GM19397 (cell line): ENCODE measurements around the gene FRMPD1.

Experiments
- ATAC-seq: cut with Tn5 transposase; IDR thresholded peaks from one replicate; pipeline ENCODE4 v1.9.1; 2021; ENCODE audit warnings: mild to moderate bottlenecking, moderate library complexity; ENCODE audit not compliant: unreplicated experiment

Gene FRMPD1

DNA sequence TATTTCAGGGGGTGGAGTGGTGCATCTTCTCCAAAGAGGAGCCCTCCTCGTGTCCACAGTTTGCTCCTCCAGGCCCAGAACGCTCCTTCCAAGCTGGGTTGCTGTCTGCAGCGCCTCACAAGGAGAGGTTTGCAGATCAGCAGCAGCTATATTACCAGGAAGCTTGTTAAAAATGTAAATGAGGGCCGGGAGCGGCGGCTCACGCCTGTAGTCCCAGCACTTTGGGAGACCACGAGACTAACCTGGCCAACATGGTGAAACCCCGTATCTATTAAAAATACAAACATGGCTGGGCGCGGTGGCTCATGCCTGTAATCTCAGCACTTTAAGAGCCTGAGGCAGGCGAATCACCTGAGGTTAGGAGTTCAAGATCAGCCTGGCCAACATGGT is 25.0 kb upstream of the FRMPD1 start:
- ATAC-seq: no peak

DNA sequence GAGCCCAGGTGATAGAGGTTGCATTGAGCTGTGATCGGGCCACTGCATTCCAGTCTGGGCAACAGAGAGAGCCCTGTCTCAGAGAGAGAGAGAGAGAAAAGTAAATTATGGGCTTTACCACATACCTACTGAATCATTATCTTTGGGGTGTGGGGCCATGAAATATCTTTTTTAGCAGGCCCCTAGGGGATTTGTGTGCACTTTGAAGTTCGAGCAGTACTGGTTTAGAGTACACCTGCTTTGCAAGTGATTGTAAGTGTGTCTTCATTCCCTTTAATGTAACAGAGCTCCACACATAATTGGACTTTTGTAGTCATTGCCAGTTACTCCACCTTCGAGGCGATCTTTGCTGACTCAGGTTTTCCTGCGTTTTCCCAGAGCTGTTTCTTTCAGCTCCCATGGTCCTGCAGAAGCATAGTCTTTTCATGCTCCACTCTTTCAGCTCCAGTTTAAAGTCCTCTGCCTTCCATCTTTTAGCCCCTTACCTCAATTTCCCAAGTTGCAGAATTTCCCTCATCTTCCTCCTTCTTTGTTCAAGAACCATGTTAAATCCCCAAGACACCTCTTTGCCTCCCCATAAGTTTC is 24.0 kb upstream of the FRMPD1 start:
- ATAC-seq: no peak

DNA sequence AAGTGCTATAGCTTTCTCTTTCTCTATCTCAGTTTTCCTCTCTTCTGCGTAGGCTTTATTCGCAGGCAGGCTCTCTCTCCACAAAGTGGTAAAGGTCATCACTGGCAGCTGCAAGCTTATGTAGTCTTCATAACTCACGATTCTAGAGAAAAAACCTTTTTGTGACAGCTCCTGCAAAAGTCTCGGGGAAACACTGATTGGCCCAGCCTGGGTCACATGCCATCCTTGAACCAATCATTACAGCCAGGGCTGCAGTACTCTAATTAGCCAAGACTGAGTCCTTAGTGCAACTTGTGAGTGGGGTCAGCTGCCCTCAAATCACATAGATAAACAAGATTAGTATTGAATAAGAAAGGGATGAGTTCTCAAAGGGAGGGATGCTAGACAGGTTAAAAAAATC is 18.3 kb upstream of the FRMPD1 start:
- ATAC-seq: no peak

DNA sequence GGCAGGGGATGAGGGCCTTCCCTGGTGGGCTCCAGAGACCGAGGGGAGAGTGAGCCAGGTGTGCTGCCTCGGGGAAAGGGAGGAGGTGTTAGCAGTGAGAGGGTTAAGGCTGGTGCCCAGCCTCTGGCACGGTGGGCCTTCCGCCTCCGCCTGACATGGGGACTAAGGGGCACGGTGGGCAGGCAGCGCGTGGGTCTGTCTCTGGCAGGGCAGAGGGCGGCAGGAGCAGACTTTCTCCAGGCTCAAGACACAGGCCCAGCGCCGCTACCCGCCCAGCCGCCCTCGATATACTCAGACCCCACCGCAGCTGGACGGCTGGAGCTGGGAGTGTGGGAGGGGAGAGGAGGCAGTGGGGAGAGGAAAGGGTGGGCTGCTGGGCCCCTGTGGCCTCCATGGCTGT is 14.9 kb upstream of the FRMPD1 start:
- ATAC-seq: no peak

DNA sequence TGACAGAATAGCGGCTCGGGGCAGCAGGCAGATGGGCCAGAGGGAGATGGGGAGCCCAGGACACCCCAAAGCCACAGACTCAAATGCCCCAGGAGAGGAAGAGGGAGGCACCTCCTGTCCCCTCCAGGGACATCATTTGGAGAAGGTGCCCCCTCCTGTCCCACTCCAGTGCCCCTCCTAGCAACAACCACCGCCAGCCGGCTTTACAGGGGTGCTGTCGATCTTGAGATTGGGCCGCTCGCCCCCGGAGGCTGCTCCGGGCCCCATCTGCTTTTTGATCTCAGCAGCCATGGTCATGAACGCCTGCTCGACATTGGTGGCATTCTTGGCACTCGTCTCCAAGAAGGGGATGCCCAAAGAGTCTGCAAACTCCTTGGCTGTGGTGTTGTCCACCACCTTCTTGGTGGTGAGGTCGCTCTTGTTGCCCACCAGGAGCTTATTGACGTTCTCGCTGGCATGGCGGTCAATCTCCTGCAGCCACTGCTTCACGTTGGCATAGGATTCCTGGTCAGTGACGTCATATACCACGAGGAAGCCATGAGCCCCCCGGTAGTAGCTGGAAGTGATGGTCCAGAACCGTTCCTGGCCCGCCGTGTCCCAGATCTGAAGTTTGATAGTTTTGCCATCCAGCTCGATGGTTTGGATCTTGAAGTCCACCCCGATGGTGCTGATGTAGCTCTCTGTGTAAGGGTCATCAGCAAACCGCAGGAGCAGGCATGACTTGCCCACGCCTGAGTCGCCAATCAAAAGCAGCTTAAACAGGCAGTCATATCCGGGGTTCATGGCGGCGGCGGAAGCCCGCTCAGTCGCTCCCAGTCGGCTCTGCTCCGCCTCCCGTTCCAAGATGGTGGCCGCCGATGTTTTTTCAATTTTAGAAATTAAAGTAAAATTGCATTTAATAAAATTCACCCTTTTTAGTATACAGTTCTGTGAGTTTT is 14.0 kb upstream of the FRMPD1 start:
- ATAC-seq: no peak

DNA sequence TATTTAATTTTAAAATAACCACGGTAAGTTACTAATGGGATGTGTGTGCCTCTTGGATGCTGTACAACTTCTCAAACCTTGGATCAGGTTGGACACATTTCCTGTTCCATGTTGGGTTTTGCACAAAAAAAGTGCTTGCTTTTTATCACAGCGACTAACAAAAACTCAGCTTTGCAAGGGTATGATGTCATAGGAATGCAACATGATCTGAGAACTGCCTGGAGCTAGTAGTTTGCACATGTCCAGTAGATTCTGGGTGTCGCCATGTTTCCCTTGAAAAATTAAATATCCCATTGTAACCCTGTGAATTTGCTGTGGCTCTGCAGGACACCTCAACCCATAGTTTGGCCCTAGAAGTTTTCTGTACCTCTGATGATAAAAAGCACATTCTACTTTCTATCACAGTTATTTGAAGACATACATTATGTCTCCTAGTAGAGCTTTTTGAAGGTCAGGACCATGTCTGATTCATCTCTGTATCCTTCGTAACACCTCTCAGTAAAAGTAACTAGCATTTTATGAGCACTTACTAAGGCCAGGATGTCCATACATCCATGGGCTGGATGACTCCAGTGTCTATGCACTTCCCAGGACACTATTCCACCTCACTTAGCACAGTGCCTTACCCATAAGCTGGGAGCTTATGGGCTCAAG is 11.5 kb upstream of the FRMPD1 start:
- no peak for ATAC-seq

DNA sequence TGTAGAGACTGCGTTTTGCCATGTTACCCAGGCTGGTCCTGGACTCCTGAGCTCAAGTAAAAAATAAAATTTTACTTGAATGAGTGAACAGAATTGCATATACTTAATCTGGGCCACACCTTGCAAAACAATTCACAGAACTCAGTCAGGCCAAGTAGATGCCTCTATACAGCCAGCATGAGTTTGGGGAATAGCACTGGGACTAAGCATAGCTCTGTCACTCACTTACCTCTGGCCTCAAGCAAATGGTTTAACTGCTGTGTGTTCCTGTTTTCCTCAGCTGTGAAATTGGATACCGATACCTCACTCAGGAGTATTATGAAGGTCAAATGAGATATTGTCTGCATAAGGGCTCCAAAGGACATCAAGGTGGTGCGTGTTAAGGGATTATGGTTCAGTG is 10.9 kb upstream of the FRMPD1 start:
- no peak for ATAC-seq

DNA sequence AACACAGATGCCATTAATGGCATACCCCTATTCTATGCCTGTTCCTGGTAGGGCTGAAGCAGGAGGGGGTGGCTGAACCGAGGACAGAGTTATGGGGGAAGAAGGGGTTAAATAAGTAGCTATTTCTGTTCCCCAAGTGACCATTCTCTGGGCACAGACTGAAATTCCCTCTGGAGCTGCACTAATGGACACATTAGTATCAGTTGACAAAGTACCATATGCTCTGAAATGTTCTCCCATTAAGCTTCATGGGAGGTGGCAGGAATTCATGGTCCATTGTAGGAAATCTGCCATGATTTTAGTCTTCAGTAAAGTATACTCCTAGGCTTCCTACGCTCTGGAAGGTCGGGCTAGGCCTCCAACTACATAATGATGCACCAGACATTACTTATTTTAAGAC is 10.5 kb upstream of the FRMPD1 start:
- no peak for ATAC-seq

DNA sequence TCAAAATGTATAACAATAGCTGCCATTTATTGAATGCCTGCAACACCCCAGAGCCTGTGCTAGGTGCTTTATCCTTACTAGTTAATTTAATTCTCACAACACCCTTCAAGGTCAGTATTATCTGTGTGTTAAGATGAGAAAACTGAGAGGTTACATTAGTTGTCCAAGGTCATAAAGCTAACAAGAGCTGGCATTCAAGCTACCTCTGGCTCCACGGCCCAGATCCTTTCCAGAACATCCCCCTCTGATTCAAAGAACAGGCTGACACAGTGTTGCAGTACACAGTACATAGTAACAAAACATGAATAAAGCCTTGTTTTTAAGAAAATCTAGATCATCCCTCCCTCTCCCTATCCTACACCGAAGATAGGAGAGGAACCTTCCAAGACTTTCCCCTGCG is 9.4 kb upstream of the FRMPD1 start:
- no peak for ATAC-seq

DNA sequence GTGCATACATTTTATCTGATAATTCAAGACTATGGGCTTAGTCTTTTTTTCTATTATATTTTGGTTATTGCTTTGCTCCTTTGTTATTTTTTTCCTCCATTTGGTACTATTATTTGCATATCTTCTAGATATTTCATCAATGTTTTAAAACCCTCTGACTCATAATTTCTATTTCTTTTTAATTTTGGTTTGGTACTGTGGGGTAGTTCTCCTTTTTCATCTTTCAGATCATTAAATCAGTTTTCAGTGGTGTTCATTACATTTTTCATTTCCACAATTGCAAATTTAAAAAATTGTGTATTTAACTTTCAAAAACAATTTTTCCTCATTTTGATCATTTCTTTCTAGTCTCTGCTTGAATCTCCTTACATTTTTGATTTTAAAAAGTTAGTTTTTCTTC is 7.5 kb upstream of the FRMPD1 start:
- ATAC-seq: no peak

DNA sequence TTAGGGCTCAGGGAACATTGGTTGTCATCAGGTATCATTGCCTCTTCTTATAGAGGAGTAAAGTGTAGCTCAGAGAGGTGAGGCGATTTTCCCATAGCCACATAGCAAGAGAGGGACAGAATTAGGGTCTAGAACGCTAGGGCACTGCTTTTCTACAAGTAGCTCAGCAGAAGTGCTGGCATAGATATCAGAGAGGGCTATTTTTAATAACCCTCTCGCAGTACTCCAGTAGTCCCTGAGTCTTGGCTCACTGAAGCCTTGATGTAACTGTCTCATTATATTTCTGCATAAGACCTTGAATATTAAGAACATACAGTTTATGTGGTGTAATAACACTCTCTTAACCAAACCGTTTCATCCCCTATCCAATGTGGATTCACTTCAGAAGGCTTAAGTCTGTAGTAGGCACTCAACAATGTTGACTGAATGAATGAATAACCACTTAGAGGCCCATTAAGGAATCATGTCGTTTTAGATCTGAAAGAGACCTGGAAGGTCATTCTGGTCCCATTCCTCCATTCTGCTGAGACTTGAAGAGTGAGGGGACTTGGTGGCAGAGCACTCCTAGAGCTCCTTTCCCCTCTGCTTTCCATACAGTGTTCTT is 4.7 kb upstream of the FRMPD1 start:
- ATAC-seq: no peak

DNA sequence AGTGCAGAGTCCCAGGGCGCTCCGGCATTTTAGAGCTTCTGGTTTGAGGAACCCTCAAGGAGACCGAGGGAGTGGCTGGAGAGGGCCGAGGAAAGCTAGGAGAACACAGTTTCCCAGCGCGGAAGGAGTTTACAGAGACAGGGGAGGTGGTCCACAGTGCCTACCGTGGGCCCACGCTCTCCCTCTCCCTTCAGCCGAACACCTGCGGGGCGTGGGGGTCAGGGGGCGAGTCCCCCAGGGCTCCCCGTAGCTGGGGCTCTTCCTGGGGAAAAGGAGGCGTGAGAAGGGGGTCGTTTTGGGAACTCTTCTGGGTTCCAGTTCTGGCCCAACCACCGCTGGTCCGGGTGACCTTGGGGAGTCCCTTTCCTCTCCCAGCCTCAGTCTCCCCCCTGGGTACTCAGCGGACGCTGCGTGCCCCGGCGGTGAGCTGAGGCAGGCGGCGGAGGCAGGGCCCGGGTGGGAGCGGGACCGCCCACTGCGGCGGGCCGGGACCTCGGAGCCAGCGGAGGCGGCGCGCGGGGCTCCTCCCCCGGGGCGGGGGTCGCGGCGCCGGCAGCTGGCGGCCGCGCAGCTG is 368 bp upstream of the FRMPD1 start:
- ATAC-seq: no peak

DNA sequence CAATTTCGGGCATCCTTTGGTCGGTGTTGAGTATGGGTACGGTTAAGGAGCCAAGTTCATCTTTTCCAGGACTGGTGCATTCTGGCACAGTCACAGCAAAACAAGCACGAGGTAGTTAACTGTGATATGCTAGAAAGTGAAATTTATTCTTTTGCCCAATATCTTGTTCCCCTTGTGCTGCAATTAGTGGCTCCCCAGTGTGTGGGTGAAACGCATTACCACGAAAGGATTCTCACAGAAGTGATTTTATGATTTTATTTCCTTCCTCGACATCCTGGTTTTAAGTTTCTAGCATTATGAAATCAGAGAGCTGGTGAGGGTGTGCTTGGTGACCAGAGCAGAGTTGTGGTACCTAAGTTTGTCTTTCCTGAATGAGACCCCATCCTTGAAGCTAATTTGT is 1.5 kb downstream of the FRMPD1 start:
- ATAC-seq: no peak

DNA sequence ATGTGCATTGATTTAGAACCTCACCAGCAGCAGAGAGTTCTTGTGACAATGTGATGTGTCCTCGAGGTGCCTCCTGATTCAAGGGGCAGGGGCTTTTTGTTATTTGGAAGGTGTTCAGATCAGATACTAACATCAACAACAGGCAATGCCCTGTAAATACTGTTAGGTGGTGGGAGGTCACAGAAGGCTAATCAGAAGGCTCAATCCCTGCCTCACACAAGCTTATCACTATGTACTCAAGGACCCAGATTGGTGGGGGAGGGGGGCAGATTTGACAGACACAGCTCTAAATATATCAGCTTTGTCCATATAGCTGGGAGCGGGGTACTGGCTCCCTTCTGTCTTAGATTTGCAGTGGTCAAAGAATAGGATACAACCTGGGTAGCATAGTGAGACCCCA is 2.6 kb downstream of the FRMPD1 start:
- ATAC-seq: no peak

DNA sequence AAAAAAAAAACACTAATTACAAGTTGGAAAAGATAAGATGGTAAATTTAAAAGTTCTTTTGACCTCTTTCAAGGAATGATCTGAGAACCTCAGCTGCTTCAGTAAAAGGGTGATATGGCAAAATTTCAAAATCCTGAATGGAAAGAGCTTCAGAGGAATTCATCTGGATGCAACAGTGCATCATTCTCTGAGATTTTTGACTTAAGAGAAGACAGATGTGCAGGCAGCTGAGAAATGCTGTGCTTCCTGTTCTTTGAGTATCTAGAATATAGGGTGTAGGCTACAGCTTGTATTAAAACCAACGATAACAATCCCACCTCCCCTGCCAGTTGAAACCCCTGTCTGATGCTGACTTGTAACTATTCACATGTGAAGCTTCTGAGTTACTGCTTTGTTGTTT is 6.2 kb downstream of the FRMPD1 start:
- no peak for ATAC-seq

DNA sequence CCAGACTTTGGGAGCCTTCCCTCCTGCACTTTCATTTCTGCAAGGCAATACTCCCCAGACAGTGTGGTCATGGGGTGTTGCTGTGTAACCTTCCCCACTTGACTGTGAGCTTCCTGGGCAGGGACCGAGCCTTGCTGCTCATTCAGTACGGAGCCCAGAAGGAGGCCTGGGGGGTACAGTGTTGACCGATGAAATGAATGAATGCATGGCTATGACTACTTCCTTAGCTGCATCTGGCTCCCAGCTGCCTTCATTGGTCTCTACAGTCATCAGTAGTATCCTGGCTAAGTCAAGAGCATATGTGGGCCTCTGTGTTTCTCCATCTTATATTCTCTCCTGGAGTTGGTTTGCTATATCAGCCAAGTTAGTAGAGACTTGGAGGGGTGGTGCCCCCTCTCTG is 9.9 kb downstream of the FRMPD1 start:
- no peak for ATAC-seq

DNA sequence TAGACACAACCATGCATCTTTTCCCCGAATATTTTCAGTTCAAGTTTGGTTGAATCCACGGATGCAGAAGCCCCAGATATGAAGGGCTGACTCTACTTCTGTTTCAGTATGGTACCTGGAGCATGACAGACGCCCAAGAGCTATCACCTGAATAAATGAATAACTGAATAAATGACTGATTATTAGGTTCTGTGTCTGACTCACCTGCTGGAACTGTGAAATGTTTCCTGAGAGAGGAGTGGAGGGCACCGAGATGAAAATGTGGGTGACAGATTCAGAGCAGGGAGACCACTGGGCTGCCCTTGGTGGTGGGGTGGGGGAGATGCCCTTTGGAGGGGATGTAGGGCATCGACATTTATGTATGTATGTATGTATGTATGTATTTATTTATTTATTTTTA is 13.2 kb downstream of the FRMPD1 start:
- no peak for ATAC-seq

DNA sequence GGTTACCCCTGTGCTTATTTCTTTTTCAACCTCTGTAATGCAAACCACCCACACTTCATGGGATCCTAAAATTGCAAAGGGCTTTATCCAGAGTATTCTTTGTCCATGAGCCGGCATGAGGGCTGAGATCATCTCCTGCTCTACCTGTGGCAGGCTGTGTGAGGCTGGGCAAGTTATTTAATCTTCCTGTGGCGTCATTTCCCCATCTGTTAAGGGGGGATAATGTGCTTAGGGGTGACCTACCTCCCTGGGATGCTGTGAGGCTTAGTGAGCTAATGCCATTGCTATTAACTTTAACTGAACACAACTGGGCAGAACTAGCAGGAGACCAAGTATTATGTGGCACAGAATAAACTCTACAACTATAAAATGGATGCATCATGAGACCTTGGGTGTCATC is 17.0 kb downstream of the FRMPD1 start:
- no peak for ATAC-seq

DNA sequence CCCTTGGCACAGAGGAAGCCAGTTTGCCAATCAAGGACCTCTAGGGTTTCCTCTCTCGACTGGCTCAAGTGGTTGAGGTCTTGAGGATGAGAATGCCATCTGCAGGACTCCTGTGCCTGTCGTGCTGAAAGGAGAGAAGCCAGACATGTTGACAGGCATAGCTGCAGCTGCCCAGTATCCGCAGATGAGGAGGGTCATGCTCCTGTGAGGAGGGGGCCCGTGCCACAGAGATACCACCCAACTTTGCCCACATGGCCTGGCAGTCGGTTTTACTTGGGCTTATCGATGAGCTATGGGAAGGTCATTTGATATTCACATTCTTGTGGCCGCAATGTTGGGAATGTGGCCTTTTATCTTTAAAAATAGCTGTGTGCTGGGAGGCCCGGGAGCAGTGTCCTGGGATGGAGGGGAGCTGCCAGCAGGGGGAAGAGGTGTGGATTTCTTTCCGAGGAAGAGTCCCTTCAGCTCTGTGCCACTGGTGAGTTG is 17.4 kb downstream of the FRMPD1 start:
- ATAC-seq: no peak

DNA sequence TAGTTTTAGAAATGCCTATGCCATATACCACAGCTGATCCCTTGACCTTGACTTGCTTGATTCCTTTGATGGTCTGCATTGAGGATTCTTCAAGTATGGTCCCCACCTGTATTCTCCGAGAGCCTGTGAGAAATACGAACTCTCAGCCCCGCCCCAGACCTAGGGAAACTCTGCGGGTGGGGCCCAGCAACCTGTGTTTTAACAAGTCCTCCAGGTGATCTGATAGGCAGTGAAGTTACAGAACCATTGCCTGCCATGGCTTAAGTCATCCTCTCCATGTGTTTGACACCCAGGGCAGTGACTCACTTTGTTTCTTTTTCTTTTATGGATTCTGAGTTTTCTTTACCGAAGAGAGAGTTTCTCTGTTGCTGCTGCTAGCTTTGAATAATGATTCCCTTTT is 18.5 kb downstream of the FRMPD1 start:
- ATAC-seq: no peak

DNA sequence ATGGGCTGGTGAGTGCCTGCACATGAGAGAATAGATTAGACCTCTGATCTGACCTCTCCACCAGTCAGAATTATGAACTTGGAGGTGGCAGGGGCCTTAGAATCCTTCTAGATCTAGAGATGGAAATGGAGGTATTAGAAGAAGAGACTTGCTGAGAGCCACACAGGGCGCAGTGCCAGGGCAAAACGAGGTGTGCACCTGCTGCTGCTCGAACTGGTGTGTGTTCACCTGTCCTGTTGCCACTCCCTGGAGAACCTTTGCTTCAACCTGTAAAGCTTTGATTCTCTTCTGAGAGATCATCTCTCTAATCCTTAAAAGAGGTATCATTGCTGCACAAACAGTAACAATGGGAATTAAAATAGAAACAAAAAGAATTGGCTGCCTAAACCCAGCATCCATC is 24.9 kb downstream of the FRMPD1 start:
- ATAC-seq: no peak
